A204.1 (cell line): Measurements from ENCODE around the gene SETD6.
"Not testable (repeated sequence)": the region's sequence is repeated elsewhere in the genome, so short reads cannot be mapped to it uniquely, and the experiment has no call there.

ENCODE experiments used
- FAIRE-seq: peaks from 2 replicates; lab custom pipeline; 2012; peaks lifted over from hg19 to GRCh38; lab: Jason Lieb, UNC

The SETD6 gene, protein sequence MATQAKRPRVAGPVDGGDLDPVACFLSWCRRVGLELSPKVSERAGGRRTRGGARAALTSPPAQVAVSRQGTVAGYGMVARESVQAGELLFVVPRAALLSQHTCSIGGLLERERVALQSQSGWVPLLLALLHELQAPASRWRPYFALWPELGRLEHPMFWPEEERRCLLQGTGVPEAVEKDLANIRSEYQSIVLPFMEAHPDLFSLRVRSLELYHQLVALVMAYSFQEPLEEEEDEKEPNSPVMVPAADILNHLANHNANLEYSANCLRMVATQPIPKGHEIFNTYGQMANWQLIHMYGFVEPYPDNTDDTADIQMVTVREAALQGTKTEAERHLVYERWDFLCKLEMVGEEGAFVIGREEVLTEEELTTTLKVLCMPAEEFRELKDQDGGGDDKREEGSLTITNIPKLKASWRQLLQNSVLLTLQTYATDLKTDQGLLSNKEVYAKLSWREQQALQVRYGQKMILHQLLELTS

DNA sequence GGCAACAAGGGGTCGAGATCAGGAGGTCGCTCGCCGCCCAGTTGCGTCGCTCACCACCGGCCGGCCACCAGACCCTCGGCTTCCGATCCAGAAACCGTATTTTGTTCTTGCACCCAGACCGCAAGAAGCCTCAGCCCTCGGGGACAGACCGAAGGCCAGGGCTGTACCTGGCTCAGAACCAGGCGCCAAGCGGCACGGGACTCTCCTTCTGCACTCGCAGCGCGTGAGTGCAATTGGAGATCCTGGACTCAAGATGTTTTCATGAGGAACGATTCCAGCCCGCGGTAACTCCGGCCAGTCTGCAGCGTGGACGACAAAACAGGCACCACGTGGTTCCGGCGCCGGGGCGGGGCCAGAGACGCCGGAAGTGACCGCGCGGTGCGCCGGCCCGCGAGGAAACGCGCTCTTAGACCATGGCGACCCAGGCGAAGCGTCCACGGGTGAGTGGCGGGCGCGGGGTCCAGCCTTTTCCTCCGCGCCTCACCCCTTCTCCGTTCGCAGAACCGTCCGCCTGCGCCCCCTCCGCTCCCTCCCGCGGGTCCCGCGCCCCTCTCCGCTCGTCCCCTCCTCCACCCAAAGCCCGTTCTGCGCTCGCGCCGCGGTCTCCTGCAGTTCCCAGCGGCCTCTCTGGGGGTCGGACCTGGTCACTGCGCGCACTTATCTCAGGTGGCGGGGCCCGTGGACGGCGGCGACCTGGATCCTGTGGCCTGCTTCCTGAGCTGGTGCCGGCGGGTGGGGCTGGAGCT lies at the start of gene SETD6:
SETD6 (plus strand) TSS at position 393 of the 746 bp plus-strand sequence; CDS start at position 414, 21 bp downstream.
- FAIRE-seq = no peak

DNA sequence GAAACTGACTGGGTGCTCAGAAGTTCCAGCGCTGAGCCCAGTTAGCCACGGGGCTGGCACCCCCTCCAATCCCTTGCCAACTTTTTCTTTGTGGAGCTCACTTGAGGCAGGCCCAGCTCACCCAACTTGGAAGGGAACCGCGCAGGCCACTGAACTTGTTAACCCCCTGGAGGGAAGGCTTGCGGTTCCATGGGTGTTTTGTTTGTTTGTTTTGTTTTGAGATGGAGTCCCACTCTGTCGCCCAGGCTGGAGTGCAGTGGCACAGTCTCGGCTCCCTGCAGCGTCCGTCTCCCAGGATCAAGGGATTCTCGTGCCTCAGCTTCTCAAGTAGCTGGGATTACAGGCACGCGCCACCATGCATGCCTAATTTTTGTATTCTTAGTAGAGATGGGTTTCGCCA lies 49.5 kb upstream of the SETD6 start:
- no peak for FAIRE-seq

DNA sequence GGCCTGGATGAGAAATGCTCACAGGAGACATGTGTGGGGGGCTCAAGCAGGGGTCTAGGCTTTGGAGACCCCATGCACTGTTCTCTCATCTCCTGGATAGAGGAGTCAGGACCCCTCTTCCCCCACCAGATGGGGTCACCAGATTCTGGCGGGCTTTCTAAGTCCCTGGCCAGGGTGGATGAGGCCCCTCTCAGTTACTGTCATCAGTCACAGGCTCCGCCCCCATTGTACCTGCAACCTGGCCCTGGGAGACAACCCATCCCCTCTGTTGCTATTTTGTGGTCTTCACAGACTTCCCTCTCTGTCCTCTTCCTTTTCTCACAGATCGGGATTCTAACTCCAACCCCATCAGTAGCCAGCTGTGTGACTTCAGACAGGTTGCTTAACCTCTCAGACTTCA lies 48.9 kb upstream of the SETD6 start:
- FAIRE-seq = no peak

DNA sequence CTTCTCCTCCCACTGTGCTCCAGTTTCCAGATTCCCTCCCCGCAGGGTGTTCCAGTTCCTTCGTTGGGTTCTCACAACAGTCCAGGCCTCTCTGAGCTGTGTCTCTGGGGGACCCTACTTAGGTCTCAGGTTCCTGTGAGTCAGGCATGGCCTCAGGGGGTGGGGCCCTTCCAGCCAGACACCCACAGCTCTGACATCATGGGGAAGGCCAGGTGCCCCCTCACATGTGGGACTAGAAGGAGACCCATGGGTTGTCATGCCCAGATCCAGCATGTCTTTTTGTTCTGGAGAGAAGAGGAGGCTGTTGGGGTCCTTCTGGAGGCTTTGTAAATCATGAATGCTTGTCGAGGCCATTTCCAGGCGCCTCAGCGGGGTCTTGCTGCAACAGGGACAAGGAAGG lies 47.4 kb upstream of the SETD6 start:
- no peak for FAIRE-seq

DNA sequence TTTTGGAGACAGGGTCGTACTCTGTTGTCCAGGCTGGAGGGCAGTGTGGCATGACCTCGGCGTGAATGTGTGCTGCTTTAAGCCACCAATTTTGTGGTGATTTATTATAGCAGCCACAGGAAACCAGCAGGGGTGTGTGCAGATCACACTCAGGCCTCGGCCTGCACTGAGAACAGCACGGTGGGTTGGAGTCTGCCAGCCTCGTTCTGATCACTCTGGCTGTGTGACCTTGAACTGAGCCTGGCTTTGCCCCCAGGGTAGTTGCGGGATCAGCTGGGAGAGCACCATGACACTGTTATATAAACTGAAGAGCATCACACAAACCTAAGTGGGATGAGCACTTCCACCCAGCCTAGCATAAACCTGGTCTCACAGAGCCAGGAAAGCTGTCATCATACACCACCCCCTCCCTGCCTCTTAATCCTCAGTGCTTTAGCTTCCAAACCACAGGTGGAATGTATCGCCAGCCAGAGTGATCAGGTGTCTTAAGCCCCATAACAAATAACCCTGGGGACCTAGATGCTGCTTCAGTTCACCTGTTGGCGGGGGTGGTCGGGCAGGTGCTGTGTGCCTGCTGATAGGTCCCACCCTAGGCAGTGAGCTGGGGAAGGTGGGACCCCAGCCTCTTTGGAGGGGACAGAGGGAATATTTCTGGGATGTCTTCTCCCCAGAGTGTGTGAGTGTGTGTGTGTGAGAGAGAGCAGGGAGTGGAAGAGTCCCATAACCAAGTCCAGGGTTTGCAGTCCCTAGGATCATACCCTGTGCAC lies 43.9 kb upstream of the SETD6 start:
- no peak for FAIRE-seq

DNA sequence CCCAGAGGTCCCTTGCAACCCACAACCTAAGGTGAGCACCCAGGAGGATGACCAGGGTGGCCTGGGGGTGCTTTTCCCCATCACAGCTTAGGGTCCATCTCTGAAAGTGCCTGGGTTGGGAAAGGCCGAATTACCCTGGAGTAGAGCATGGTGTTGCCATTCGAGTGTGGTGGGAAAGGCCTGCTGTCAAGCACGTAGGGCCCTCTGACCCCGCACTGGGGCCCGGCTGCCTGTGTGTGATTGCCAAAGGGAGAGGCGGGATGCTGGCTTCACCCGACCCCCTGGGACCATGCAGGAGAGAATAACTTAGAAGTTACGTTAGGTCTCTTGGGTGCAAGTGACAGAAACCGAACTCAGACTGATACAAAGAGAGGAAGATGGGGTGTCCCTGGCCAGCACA lies 43.1 kb upstream of the SETD6 start:
- FAIRE-seq = no peak

DNA sequence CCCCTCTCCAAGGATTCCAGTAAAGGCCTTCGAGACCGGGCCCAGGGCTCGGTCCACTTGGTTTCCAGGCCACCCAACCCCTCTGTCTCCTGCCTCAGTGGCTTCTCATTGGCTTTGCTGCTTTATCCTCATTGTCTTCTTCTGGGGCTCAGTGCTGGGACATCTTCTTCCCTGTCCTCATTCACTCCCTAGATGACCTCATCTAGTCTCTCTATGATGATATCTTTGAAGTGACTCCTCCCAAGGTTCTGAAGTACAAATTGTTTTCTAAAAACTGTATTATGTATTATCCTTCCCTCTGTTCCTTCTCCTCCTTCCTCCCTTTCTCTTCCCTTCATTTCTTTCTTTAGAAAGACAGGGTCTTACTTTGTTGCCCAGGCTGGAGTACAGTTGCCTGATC lies 42.5 kb upstream of the SETD6 start:
- no peak for FAIRE-seq

DNA sequence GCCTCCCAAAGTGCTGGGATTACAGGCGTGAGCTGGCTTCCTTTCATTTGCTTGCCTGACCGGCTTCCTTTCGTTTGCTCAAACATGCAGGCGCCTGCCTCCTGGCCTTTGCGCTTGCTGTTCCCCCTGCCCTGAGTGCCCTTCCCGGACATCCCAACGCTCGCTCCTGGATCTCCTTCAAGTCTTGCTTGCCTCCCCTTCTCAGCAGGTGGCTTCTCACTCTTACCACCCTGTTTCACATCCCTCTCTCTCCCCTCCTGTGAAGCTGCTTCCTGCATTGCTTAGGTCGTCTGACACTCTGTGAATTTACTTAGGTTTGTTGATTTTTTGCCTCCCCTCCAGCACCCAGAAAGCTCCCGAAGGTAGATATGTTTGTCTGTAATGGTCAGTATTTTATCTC lies 41.0 kb upstream of the SETD6 start:
- FAIRE-seq = no peak

DNA sequence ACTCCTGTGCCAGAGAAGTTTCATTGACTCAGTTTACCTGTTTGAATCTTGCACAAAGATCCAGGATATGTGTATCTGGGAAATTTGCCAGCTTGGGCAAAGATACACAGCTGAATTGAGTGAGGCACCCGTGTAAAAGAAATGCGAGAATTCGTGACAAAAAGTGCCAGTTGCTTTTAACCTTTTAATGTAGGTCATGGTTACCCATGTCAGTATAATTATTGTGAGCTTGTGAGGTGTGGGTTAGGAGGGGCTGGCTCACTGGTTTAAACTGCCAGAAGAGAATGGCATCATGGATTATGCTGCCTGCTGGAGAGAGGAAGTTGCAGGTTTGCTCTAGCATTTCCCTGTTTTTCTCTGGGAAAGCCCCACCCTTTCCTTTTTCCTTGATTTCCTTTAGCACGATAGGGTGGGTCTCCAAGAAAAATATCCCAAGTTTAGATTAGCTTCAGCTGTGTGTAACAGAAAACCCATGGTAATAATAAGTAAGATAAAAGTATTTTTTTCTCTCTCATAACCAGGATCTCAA lies 40.2 kb upstream of the SETD6 start:
- no peak for FAIRE-seq

DNA sequence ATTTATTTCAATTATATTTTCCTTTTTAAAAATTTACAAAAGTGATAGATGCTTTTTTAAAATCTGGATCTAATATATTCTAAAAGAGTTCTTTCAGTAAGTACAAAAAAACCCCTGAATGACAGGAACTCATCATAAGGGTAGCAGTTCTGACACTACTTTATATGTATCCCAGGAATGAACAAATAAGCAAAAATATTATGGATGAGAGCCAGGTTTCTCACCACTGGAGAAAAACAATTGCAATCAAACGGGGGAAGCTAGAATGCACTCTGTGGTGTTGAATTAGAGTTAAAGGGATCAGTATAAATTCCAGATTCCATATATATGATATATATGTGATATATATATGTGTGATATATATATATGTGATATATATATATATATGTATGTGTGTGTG lies 38.5 kb upstream of the SETD6 start:
- FAIRE-seq = no peak

DNA sequence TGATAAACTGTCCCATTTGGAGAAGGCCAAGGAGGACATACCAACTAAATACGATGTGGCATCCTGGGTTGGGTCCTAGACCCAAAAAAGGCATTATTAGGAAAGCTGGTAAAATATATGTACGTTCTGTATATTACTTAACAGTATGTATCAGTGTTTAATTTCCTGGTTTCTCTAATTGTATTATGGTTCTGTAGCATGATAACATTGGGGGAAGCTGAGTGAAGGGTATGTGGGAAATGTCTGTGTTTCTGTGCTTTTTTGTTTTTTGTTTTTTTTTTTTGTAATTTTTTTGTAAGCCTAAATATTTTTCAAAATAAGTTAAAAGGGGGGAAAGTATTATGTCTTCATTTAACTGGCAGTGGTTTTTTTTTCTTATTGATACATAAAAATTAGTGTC lies 36.9 kb upstream of the SETD6 start:
- no peak for FAIRE-seq

DNA sequence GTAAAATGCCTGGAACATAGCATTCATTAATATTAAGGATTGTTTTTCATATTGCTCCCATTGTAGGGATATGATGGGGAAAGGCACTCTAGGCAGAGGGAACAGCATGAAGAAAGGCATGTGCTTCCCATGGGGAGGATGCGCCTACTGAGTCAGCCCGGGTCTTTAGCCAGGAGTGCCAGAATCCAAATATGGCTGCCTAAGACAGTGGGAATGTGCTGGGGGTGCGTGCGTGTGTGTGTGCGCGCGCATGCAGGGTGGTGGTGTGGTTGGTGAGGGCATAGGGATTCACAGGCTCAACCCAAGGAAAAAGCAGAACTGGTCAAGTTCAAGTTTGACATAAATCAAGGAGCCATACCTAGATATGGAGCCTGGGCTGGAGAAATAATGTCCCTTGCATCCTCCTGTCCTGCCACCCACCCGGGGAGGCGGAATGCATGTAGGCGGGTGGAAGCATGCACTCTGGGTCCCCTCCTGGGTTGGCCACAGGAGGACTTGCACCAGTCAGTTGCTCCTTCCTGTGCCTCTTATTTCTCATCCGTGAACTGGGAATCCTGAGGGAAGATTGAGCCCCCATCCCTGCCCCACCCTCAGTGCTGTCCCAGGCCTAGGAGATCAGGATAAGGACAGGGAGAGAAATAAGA lies 34.0 kb upstream of the SETD6 start:
- no peak for FAIRE-seq

DNA sequence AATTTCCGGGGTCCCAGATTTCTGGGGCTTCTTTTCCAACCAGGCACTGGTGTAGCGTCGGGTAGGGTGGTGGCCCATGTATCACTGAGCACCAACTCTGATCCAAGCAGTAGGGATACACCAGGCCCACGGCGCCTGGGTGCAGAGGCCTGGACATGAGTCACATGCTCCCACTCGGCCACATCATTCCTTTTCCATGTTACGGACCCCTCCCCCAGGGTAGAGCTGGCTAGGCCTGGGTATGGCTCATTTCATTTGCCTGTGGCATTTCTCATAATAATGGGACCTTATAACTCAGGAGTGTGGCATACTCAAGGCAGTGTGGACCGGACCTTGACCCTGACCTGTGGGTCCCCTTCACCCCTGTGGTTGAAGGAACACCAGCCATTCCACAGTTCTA lies 33.4 kb upstream of the SETD6 start:
- FAIRE-seq = no peak

DNA sequence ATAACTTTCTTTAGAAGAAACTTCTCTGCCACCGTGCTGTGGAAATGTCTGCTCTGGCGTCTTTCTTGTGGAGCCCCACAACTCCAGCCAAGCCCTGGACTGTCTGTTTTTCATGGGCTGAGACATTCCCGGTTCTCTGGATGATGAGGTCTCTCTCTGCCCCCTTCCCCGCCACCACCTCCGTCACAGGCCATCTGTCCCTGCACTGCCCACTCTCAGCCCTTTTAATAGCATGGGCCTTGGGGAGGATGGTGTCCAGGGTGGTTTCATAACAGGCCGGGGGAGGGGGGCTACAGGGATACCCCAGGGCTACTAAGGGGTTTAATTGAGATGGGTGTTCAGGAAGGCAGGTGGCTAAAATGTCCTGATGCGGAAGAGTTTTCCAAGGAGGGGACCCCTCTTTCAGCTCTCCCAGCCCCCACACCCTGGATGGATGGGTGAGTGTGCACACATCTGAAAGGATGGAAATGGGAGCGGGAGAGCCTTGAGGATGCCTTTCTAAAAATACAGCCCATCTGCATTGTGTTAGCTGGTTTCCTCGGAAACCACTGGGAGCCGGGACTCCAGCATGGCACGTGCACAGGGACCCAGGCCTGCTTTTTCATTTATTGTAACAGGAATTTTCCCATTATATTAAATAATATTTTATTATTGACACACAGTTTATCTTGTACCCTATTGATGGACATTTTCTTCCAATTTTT lies 30.0 kb upstream of the SETD6 start:
- no peak for FAIRE-seq

DNA sequence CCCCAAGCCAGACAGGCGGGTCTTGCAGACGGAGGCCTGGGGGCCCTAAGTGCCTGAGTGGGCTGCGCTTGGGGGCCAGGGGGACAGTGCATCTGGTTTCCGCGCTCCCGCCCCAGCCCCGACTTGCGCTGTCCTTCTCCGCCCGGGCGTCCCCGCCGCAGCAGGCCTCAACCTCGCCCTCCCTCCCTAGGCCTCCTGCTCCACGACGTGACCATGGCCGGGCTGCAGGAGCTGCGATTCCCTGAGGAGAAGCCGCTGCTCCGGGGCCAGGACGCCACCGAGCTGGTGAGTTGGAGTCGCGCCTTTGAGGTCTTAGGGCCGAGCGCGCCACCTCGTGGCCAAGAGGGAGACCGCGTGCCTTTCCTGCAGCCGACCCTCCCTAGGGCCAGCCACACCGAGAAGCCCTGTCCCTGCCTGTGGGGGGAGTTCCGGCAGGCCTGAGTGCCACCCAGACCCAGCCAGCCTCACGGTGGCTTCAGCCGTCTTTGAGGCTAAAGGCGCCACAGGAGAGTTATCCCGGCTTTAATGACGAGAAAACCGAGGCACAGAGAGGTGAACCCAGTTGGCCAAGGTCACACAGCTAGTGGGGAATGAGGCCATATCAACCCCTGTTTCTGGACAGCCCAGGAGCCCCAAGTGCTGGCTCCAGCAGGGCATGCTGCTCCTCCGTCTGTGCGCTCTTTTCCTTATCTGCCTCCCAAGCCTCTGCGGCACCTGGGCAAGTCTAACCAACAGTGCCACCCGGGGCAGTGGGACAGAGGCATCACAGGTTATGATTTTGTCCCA lies 27.6 kb upstream of the SETD6 start:
- no peak for FAIRE-seq

DNA sequence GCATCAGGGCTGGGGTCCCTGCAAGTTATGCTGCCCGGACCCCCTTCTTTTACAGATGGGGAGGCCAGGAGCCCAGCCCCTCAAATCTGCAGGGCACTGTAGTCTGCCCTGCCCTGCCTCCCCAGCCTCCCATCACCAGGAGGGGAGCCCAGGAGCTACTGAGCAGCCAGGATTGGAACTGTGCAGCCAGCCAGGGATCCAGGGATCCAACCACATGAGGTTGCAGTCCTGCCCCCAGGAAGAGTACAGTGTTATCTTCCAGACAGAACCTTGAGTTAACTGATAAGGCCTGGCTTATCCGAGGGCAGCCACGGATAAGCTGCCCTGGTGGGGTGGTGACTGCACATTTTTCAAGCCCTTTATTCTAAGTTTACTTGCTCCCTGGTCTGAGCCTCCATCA lies 26.8 kb upstream of the SETD6 start:
- no peak for FAIRE-seq

DNA sequence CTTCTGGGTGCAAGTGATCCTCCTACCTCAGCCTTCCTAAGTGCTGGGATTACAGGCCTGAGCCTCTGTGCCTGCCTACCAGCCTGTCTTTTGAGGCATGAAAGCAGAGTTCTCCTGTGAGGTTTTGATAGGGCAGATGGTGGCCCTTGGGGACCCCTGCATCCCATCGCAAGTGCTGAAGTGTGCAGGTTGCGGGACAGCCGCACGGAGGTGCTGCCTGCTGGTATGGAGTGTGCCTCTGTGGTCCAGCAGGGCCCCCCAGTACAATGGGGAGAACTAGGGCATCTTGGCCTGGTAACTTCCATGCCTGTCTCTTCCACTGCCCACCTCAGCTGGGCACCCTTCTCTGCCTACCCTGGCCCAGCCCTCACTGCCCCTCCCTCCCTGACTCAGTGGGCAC lies 25.3 kb upstream of the SETD6 start:
- no peak for FAIRE-seq

DNA sequence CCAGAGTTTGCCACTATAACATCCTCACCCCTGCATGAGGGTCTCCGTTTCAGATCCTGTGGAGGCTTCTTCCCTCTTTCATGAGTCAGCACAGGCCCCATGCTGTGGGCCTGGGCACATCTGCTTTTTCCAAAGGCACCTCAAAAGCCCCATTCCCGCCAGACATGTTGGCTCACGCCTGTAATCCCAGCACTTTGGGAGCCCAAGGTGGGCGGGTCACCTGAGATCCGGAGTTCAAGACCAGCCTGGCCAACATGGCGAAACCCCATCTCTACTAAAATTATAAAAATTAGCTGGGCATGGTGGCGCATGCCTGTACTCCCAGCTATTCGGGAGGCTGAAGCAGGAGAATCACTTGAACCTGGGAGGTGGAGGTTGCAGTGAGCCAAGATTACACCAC lies 24.8 kb upstream of the SETD6 start:
- FAIRE-seq = not testable (repeated sequence)

DNA sequence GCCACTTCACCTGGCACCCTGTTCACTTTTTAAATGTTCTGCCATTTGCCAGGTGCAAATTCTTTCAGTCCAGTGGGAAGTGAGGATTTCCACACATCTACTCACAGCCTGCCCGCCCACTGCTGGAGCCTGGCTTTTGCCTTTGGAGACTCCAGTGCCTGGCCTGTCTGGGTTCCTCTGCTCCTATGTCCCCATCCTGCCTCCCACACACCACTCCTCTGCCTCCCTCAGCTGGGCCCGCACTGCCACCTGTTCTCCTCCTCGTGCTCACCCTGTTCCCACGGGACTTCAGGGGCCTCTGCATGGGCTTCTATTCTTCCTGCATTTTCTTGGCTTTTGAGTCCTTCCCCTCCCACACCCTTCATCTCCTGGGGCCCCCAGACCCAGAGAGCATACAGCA lies 23.3 kb upstream of the SETD6 start:
- FAIRE-seq = no peak

DNA sequence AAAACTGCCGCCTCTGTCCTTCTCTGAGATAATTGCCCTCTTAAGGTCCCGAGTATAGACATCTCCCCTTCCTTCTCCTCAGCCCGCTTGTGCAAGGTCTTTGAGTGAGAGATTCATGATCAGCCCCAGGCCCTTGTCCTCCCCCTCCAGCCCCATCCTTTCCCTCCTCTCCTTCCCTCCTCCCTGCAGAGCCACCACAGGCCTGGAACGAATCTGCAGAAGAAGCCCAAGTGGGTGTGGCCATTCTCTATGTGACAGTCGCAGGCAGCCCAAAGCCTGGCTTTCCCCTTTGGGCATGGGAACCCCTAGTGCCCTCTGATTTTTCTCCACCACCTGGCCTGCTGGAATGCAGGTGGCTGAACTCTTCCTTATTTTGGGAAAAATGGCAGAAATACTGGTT lies 22.6 kb upstream of the SETD6 start:
- no peak for FAIRE-seq
